HG02763 (cell line): ENCODE data around the gene DLGAP1.
A peak's percentile ranks its signal among the peaks of the same experiment; 100 is the strongest.
"Not testable (repeated sequence)": the region's sequence is repeated elsewhere in the genome, so short reads cannot be mapped to it uniquely, and the experiment has no call there.

Source experiments
- ATAC-seq: cut with Tn5 transposase; IDR thresholded peaks from one replicate; pipeline ENCODE4 v1.9.1; 2021; ENCODE audit warnings: mild to moderate bottlenecking, moderate library complexity; ENCODE audit not compliant: unreplicated experiment

The DLGAP1 gene

DNA sequence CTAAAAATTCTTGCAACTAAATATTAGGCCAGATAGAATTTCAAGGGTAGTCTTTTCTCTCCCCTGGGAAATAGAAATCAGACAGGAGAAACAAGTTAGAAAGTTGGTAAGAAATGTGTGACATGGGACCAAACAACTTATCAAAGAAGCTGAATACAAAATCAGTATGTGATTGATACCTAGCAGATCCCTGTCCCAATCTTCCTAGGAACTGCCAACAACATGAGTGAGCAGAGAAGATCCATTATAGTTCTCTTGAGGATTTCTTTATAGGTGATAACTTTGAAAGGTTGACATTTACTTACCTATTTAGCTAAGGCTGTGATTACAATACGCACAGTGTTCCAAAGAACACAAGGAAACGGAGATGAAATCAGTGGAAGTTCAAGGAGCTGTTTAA, 162.4 kb downstream of the DLGAP1 start:
- no peak for ATAC-seq

GRCh38 chr18:4287340-4287739, 167.8 kb downstream of the DLGAP1 start:
- ATAC-seq: not testable (repeated sequence)

- no peak for ATAC-seq
These were observed 168.9 kb downstream of the DLGAP1 start for GRCh38 chr18:4286256-4286655.

DNA sequence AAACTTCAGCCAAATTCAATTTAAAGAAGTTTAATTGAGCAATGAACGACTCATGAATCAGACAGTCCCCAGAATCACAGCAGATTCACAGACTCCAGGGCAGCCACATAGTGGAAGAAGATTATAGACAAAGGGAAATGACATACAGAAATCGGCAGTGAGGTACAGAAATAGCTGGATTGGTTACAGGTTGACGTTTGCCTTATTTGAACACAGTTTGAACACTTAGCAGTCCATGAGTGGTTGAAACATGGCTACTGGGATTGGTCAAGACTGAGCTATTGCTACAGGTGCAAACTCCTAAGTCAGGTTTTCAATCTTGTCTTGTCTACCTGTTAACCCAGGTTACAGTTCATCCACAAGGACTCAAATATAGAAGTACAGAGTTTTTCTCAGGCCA, 169.6 kb downstream of the DLGAP1 start:
- no peak for ATAC-seq

GRCh38 chr18:4284528-4284927, 170.6 kb downstream of the DLGAP1 start:
- no peak for ATAC-seq

DNA sequence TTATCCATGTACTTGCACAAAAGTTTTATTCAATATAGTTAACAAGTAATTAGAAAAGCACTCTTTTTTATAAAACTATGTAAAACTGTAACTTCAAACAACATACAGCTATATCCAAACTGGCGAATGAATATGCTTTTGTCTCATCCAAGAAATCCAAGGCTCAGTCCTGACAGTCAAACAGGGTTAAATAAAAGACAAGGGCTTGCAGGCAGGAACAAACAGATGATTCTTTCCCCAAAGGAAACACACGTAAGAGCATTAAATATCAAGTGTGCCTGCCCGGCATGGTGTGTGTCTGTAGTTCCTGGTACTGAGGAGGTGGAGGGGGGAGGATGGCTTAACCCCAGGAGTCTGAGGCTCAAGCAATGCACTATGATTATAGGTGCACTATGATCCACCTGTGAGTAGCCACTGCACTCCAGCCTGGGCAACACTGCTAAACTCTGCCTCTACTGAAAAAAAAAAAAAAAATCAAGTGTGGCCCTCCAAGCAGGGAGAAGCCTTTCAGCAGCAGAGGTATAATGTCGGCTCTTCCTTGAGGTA, 171.3 kb downstream of the DLGAP1 start:
- ATAC-seq: no peak

- no peak for ATAC-seq
These were observed 172.2 kb downstream of the DLGAP1 start for GRCh38 chr18:4282954-4283353.

DNA sequence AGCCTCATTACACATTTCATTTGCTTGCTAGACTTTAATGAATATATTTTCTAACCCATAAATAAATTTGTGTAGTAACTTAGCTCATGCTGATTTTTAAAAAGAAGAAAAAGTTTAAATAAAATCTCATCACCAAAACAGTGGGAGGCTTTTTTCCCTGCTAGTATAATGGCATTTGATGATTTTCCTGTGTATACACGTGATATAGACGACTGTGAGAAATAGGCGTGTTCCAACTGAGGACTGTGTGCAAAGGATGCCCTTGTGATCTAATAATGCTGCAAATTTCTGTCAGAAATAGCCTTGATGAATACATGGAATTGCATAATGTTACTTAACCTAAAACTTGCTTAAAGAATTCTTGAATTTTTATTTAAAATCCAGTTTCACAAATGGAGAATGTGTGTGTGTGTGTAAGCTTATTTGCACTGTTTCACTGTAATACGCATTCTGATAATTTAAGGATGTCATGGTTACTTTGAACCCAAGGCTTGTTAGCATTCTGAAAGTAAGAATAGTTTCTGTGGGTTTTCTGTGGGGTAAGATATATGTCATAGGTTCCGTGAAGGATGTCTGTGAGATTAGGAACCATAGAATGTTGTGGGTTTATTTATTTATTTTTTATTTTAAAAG, 178.0 kb downstream of the DLGAP1 start:
- peak; percentile 63 for ATAC-seq

DNA sequence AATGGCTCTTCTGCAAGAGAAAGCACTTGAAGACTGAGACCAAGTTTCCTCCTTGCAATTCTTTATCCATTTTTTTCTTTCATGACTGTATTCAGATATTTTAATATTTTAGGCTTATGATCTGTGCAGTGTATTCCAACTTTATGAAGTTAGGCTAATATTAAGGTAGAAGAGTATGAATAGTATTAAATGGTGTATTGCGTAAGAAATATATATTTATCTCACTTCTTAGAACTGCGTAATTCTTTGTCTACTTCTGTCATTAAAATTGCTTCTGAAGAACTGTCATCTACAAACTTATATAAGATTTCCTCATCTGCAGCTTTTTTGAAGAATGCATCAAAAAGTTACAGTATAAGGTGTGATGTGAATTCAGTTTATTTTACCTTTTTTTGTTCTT, 183.2 kb downstream of the DLGAP1 start:
- ATAC-seq: no peak

DNA sequence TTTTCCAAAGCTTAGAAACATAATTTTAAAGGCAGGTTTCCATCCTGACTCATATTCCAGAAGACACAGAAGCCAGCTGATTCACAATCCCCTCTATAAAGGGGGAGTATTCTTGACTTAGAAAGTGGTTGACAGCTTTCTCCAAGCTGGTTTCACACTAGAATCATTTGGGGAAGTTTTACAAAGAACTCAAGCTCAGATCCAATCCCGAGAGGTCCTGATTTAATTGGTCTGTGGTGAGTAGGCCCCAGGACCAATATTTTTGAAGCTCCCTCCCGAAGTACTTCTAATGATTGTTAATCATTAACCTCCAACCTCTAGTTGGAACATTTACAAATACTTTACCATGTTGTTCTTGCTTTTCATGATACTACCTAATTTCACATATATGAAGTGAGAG, 184.1 kb downstream of the DLGAP1 start:
- no peak for ATAC-seq

DNA sequence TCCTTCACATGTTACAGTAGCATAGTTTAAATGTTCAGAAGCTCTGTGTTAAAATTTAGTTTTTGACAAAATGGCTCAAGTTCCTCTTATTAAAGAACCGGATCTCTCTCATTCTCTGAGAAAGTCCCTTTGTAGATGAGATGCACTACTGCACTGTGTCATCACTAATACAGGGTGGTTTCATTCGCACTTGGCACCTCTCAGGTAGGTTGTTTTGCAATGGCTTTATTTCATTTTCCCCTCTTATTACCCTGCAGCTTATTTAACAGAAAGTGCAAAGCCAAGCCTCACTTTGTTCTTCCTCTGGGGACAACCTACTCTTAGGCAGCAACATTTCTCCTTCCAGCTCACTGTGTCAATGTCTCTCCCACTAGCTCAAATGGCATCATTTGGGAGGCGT, 185.1 kb downstream of the DLGAP1 start:
- no peak for ATAC-seq

- no peak for ATAC-seq
These were observed 187.5 kb downstream of the DLGAP1 start for GRCh38 chr18:4267641-4268040.

- ATAC-seq: no peak
These were observed 190.7 kb downstream of the DLGAP1 start for GRCh38 chr18:4264347-4264791.

- ATAC-seq: no peak
These were observed 195.0 kb downstream of the DLGAP1 start for GRCh38 chr18:4260107-4260506.

GRCh38 chr18:4256766-4257417, 198.2 kb downstream of the DLGAP1 start:
- ATAC-seq: no peak

DNA sequence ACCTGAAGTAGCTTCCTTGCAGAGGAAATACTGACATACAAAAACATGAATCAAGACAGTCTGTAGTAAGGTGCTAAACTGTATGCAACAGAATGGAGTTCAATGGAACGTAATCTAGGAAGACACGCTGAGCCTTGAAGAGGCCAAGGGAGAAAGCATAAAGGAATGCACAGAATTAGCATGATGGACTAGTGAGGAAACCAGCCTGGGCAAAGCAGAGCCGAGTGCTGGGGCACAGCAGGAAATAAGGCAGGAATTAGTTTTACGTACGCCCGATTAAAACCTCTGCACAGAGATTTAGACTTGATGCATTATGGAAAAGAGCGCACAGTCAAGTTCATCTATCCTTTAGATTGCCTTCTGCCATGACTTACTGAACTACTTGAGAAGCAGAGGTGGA, 200.3 kb downstream of the DLGAP1 start:
- ATAC-seq: no peak

DNA sequence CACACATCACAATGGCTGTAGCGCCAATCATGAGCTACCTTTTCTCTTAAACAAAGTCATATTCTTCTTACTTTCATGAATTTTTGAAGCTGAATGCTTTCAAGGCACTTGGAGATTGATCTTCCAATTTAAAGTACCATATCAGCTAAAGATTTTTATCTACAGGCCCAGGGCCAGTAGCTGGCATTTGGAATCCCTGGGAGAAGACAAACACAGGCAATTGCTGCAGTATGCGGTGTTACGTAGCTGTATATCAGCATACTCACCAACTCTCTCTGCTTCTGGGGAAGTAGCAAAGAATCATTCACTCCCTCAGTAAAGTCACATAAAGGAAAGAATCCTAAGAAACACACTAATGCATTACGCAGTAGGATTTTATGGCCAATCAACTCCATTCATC, 202.3 kb downstream of the DLGAP1 start:
- no peak for ATAC-seq

DNA sequence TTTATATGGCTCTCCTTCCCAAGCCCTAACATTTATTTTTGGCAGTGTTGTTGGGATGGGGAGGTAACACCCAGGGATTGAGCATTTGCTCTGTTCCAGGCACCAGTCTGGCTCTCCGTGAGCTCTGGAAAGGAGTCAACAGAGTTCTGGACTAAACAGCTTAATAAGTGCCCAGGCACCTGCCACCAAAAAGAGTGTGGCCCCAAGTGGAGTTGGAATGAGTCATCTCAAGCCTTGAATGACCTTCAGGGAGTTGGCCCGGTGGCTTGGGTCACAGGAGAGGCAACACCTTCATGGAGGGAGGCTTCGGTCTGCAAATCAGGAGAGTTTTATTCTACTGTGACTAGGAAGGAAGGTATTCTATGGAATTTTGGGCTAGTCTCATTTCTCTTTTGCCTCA, 203.2 kb downstream of the DLGAP1 start:
- ATAC-seq: peak; percentile 53

- no peak for ATAC-seq
These were observed 203.9 kb downstream of the DLGAP1 start for GRCh38 chr18:4251206-4251605.

GRCh38 chr18:4250141-4250540, 205.0 kb downstream of the DLGAP1 start:
- ATAC-seq: no peak

DNA sequence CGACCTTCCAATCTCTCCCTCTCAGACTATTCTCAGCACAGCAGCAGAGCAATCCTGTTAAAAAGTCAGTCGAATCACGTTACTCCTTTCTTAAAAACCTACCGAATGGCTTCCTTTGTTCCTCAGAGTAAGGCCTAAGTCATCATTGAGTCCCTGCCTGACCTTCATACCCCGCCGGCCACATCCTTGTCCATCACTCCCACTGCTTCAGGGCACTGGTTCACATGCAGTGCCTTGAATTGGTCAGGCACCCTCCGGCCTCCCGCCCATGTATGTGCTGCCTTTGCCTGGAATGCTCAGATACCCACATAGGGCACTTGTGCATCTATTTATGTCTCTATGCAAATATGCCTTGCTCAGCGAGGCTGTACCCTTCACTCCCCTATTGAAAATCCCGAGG, 206.4 kb downstream of the DLGAP1 start:
- no peak for ATAC-seq

DNA sequence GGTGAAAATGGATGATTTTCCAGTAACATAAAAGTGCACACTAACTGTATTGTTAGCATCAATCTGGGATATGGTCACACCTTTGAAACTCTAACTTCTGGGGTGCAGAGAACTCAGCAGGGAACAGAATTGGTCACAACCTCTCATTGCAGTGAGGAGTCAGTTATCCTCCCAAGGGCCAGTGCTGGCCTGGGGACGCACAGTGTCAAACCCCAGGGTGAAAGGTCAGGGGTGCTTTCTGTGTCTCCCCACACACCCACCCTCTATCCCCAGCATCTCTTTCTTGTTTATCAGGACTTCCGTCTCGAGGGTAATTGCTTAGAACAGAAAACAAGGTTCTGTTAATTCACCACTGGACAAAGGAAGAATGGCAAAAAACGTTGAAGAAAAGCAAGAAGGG, 208.7 kb downstream of the DLGAP1 start:
- no peak for ATAC-seq

- no peak for ATAC-seq
These were observed 209.7 kb downstream of the DLGAP1 start for GRCh38 chr18:4245456-4245855.
